HepG2 (cell line): ENCODE results near the gene IL3RA. TPM values are rescaled to one million over a fixed set of nuclear protein-coding genes. Genes with fewer than 3 reads are reported as not detected.
A peak's percentile ranks its signal among the peaks of the same experiment; 100 is the strongest.

Experiments
- ATF3 ChIP-seq: sonication (generic); formaldehyde crosslinking; IDR thresholded peaks from 2 replicates; pipeline ENCODE4 v1.4.0; 2020; ENCODE audit warnings: missing genetic modification reagents
- GRHL1 ChIP-seq: sonication (generic); formaldehyde crosslinking; conservative IDR thresholded peaks from 2 replicates; pipeline ENCODE4 v1.8.0; 2022; ENCODE audit warnings: missing genetic modification reagents
- HNF1A ChIP-seq, 2 experiments: sonication (generic) in 1 of 2; formaldehyde crosslinking in 1 of 2; IDR thresholded peaks; 2 replicates each; pipeline versions ENCODE4 v1.4.0 to v1.6.1; 2016 to 2020; ENCODE audit warnings: borderline replicate concordance in 1 of 2, low read depth in 1 of 2, mild to moderate bottlenecking in 1 of 2, missing genetic modification reagents in 1 of 2
- ISL2 ChIP-seq: sonication (generic); formaldehyde crosslinking; IDR thresholded peaks from 2 replicates; pipeline ENCODE4 v1.5.0; 2020; ENCODE audit warnings: missing genetic modification reagents
- JARID2 ChIP-seq: sonication (generic); formaldehyde crosslinking; IDR thresholded peaks from 2 replicates; pipeline ENCODE4 v1.8.1; 2023; ENCODE audit warnings: missing genetic modification reagents, inconsistent platforms; ENCODE audit not compliant: insufficient replicate concordance
- NR2F2 ChIP-seq: IDR thresholded peaks from 2 replicates; pipeline ENCODE4 v1.6.1; 2012; ENCODE audit warnings: low read depth, inconsistent platforms, borderline replicate concordance
- SNAPC5 ChIP-seq: sonication (generic); formaldehyde crosslinking; IDR thresholded peaks from 2 replicates; pipeline ENCODE4 v1.8.1; 2023; ENCODE audit warnings: mild to moderate bottlenecking, missing genetic modification reagents, borderline replicate concordance
- TBX3 ChIP-seq: fragments of 450-650 bp; IDR thresholded peaks from 2 replicates; pipeline ENCODE4 v1.6.1; 2017; ENCODE audit warnings: antibody characterized with exemption, mild to moderate bottlenecking, inconsistent platforms, borderline replicate concordance
- TSC22D2 ChIP-seq: sonication (generic); formaldehyde crosslinking; IDR thresholded peaks from 2 replicates; pipeline ENCODE4 v1.5.1; 2020; ENCODE audit warnings: missing genetic modification reagents, mild to moderate bottlenecking, borderline replicate concordance
- ZBTB25 ChIP-seq: IDR thresholded peaks from 2 replicates; pipeline ENCODE4 v1.6.1; 2018; ENCODE audit warnings: missing genetic modification reagents
- ZBTB33 ChIP-seq: sonication (generic); formaldehyde crosslinking; IDR thresholded peaks from 2 replicates; pipeline ENCODE4 v1.4.0; 2020; ENCODE audit warnings: missing genetic modification reagents
- ZBTB43 ChIP-seq: sonication (generic); formaldehyde crosslinking; conservative IDR thresholded peaks from 2 replicates; pipeline ENCODE4 v1.4.0; 2020; ENCODE audit warnings: missing genetic modification reagents
- ZC3H4 ChIP-seq: sonication (generic); formaldehyde crosslinking; IDR thresholded peaks from 2 replicates; pipeline ENCODE4 v1.4.0; 2020; ENCODE audit warnings: missing genetic modification reagents, borderline replicate concordance
- ZNF564 ChIP-seq: sonication (generic); formaldehyde crosslinking; IDR thresholded peaks from 2 replicates; pipeline ENCODE4 v1.8.1; 2023; ENCODE audit warnings: mild to moderate bottlenecking, missing genetic modification reagents
- ZNF660 ChIP-seq: sonication (generic); formaldehyde crosslinking; IDR thresholded peaks from 2 replicates; pipeline ENCODE4 v1.5.1; 2020; ENCODE audit warnings: mild to moderate bottlenecking, low read depth, missing genetic modification reagents, borderline replicate concordance
- ZNF737 ChIP-seq: sonication (generic); formaldehyde crosslinking; IDR thresholded peaks from 2 replicates; pipeline ENCODE4 v1.5.0; 2020; ENCODE audit warnings: missing genetic modification reagents, mild to moderate bottlenecking, borderline replicate concordance
- polyA plus RNA-seq, 8 experiments: library from polyadenylated mRNA; depleted of rRNA in 3 of 8; stranded (reverse) in 7 of 8; unstranded in 1 of 8; fragments of >200 nt; fragmentation: Illumina TruSeq in 4 of 8; extraction: Trizol in 4 of 8; gene quantifications; 2 replicates each; pipeline versions ENCODE4 v1.2.1 to v1.2.3, GENCODE V29; 2011 to 2016; ENCODE audit warnings: low read depth in 4 of 8, missing spikeins in 1 of 8, mixed read lengths in 1 of 8; ENCODE audit not compliant: insufficient read depth in 1 of 8
- total RNA-seq, 5 experiments: library from RNA; depleted of rRNA; stranded (reverse); fragments of >200 nt; fragmentation: Illumina TruSeq; extraction: Trizol; gene quantifications; 2 replicates each; pipeline ENCODE4 v1.2.3, GENCODE V29; 2016; ENCODE audit warnings: low read depth in 1 of 5

IL3RA gene
- total and polyA plus RNA-seq, 2 of the 13 experiments (the other 11 are each of a cell fraction or from before 2014, with no cell fraction given) = not detected

GRCh38 chrX:1391707-1392375 lies 55.3 kb downstream of the IL3RA start, which contains the start of gene SLC25A6 (continued):
- TF ChIP-seq ZBTB33 (CRISPR knock-in tag) = no peak
- no peak; the same call in 1 of the 2 replicates for TF ChIP-seq ZBTB25 (CRISPR knock-in tag)
- 0 out of 2 replicates have a peak, but pooled peaks have one; percentile 14 for TF ChIP-seq ATF3
- TF ChIP-seq HNF1A (IDR thresholded peaks at IDR 0.05; ENCODE audit: low read depth) = no peak
- no peak; the same call in 1 of the 2 replicates for TF ChIP-seq HNF1A (CRISPR knock-in tag; IDR thresholded peaks at IDR 0.05; ENCODE audit: borderline replicate concordance)
- 0 out of 2 replicates have a peak, but pooled peaks have one; percentile 48 for TF ChIP-seq ZBTB43 (CRISPR knock-in tag)
- TF ChIP-seq ISL2 (CRISPR knock-in tag) = peak; percentile 62; the same call in 1 of the 2 replicates
- peak; percentile 66 for TF ChIP-seq TBX3
- TF ChIP-seq ZC3H4 (CRISPR knock-in tag) = peak; percentile 41; the same call in 1 of the 2 replicates
- peak; percentile 35; the same call in 1 of the 2 replicates for TF ChIP-seq TSC22D2
- TF ChIP-seq ZNF564 (CRISPR knock-in tag) = no peak
- no peak for TF ChIP-seq GRHL1
- TF ChIP-seq ZNF737 (CRISPR knock-in tag) = no peak
- TF ChIP-seq ZNF660 (CRISPR knock-in tag) = no peak
- TF ChIP-seq NR2F2 = no peak
- TF ChIP-seq SNAPC5 = no peak
- no peak for TF ChIP-seq JARID2
